Tibial nerve (tissue), 4 donors: ENCODE results near the gene DNAJB4.

Source experiments
- CTCF ChIP-seq, 5 experiments: fragments of 200-600 bp in 3 of 5; fragments of 450-650 bp in 2 of 5; sonication (generic) in 3 of 5; IDR thresholded peaks; one replicate each; pipeline ENCODE4 v1.5.1; 2016 to 2019; ENCODE audit warnings: antibody characterized with exemption in 5 of 5, mild to moderate bottlenecking in 3 of 5, moderate library complexity in 2 of 5
- EP300 ChIP-seq, 2 donors: sonication (generic); formaldehyde crosslinking; IDR thresholded peaks; one replicate each; pipeline ENCODE4 v1.6.1; 2017; ENCODE audit warnings: antibody characterized with exemption in 2 of 2, mild to moderate bottlenecking in 1 of 2
- POLR2A ChIP-seq, 2 donors: fragments of 450-650 bp; IDR thresholded peaks; one replicate each; pipeline ENCODE4 v1.6.1; 2017; ENCODE audit warnings: antibody characterized with exemption in 2 of 2, mild to moderate bottlenecking in 2 of 2, moderate library complexity in 2 of 2

- TF ChIP-seq EP300 (IDR thresholded peaks at IDR 0.05) (no peak), CTCF (IDR thresholded peaks at IDR 0.05) (no peak), POLR2A (IDR thresholded peaks at IDR 0.05) (no peak)
Observed at GRCh38 chr1:78053498-78053897, 48.8 kb downstream of the DNAJB4 start.
